ENCODE results near the gene ACAP3. TPM values are rescaled to one million over a fixed set of nuclear protein-coding genes. Genes with fewer than 3 reads are reported as not detected.

ACAP3 gene
- total and polyA plus RNA-seq, 2 of the 4 experiments (the other 2 are of a cell fraction), result 13.3 to 58.2 TPM

GRCh38 chr1:1345860-1346500, 38.2 kb upstream of the ACAP3 start (continued):
- no peak for TF ChIP-seq RFX5 (IDR thresholded peaks at IDR 0.05; ENCODE audit: low read depth, low read length)

GRCh38 chr1:1345384-1345783, 37.7 kb upstream of the ACAP3 start:
- H3K9ac ChIP-seq (ENCODE audit: low read depth, low read length), result no peak overlapping the region
- no TSS peak for BruUV-seq (replicated peaks)
- H3K23ac ChIP-seq (ENCODE audit: low read depth, low read length), result no peak overlapping the region
- intact Hi-C loops (cut with micrococcal nuclease), result no loop called here
- H3K56ac ChIP-seq (ENCODE audit: extremely low read depth, insufficient read depth, low read length), result no peak overlapping the region
- H3K9me3 ChIP-seq (ENCODE audit: control insufficient read depth, insufficient read depth, low read length), result no peaks in the 10 kb centered on the region
- H3K79me1 ChIP-seq (ENCODE audit: low read depth in 1 of 2, low read length in 2 of 2), result peaks cover 12 to 66% of the 10 kb centered on the region in 2 experiments
- H2BK5ac ChIP-seq (ENCODE audit: low read depth, low read length, poor library complexity, severe bottlenecking), result peak overlapping the region; percentile 72
- H4K8ac ChIP-seq (ENCODE audit: low read depth in 2 of 2, low read length in 2 of 2), result peak overlapping the region in 1 of 2 experiments; percentile 40; a peak in 1 of 4 replicates
- CTCF ChIA-PET, result no interaction called here
- H4K91ac ChIP-seq (ENCODE audit: insufficient read depth, low read depth, low read length), result 0 out of 2 replicates have a peak overlapping the region, but pooled peaks have one; percentile 26
- no peak overlapping the region for H2AFZ ChIP-seq (replicated peaks; ENCODE audit: low read length, poor library complexity)
- peaks cover 67% of the 10 kb centered on the region for H4K20me1 ChIP-seq (ENCODE audit: insufficient read depth, low read length)
- no peak overlapping the region for H3K18ac ChIP-seq (ENCODE audit: low read depth, low read length)
- H2BK120ac ChIP-seq (ENCODE audit: low read depth, low read length), result peak overlapping the region; percentile 40; the same call in 1 of the 2 replicates
- no peak overlapping the region for H3K4me3 ChIP-seq (ENCODE audit: insufficient read depth, low read depth, low read length)
- in situ Hi-C loops (cut with MboI; ENCODE audit: low sequenced_read_pairs), result no loop called here
- no peak overlapping the region for H4K5ac ChIP-seq (ENCODE audit: low read depth, low read length)
- H3K14ac ChIP-seq (replicated peaks; ENCODE audit: low read depth, low read length), result no peak overlapping the region
- H3K4ac ChIP-seq (ENCODE audit: low read depth, low read length), result peak overlapping the region; percentile 61; the same call in 1 of the 2 replicates
- POLR2A ChIA-PET (ENCODE audit: unreplicated experiment), result interaction anchor here (0.9 kb wide), 1 partner anchor 30 kb away, joined by 3 read pairs; the partner anchor contains the start of gene AURKAIP1
- DNase-seq, result no peak
- peaks cover 13% of the 10 kb centered on the region for H3K9me1 ChIP-seq (ENCODE audit: insufficient read depth, low read length)
- peaks cover 13% of the 10 kb centered on the region for H3K36me3 ChIP-seq (ENCODE audit: control insufficient read depth, insufficient read depth, low read length)
- H2AK9ac ChIP-seq (replicated peaks; ENCODE audit: low read depth, low read length, poor library complexity), result peak overlapping the region; percentile 87
- H3K4me1 ChIP-seq (ENCODE audit: control insufficient read depth, insufficient read depth, low read length), result peaks cover 30% of the 10 kb centered on the region
- no peaks in the 10 kb centered on the region for H3K27me3 ChIP-seq (ENCODE audit: control insufficient read depth, insufficient read depth, low read length)
- H3K4me2 ChIP-seq (ENCODE audit: low read depth, low read length), result no peak overlapping the region
- ATAC-seq (ENCODE audit: low read depth), result no peak
- WGBS, 2 experiments (ENCODE audit: extremely low coverage in 2 of 2, insufficient read length in 1 of 2), result 85% methylated on average over 8 of the region's 16 CpGs; no CpG with 5 or more reads in 1 of the 2 experiments
- H2BK15ac ChIP-seq (ENCODE audit: low read depth, low read length), result no peak overlapping the region
- peak overlapping the region; percentile 73; the same call in 1 of the 2 replicates for H2AK5ac ChIP-seq (ENCODE audit: low read depth, low read length)
- no peak overlapping the region for H2BK20ac ChIP-seq (ENCODE audit: low read depth, low read length)
- H3K27ac ChIP-seq (ENCODE audit: insufficient read depth, low read length), result no peak overlapping the region; the same call in 1 of the 2 replicates
- dilution Hi-C loops (cut with HindIII; ENCODE audit: low sequenced_read_pairs, unreplicated experiment), result no loop called here
- TF ChIP-seq CTCF (conservative IDR thresholded peaks at IDR 0.05; ENCODE audit: low read depth, low read length) (no peak), ELK1 (IDR thresholded peaks at IDR 0.05; ENCODE audit: borderline replicate concordance, low read depth, low read length) (no peak), CHD1 (IDR thresholded peaks at IDR 0.05; ENCODE audit: low read depth, low read length) (no peak), MAFK (IDR thresholded peaks at IDR 0.05; ENCODE audit: low read depth, low read length) (no peak), USF2 (IDR thresholded peaks at IDR 0.05; ENCODE audit: low read depth, low read length) (no peak), MXI1 (IDR thresholded peaks at IDR 0.05; ENCODE audit: borderline replicate concordance, low read depth, low read length) (no peak), POLR2A (IDR thresholded peaks at IDR 0.05; ENCODE audit: low read depth, low read length) (no peak), RAD21 (IDR thresholded peaks at IDR 0.05; ENCODE audit: low read length) (no peak), MAZ (IDR thresholded peaks at IDR 0.05; ENCODE audit: borderline replicate concordance, low read depth, low read length) (no peak), RFX5 (IDR thresholded peaks at IDR 0.05; ENCODE audit: low read depth, low read length) (no peak), SMC3 (IDR thresholded peaks at IDR 0.05; ENCODE audit: low read depth, low read length) (no peak), CEBPB (IDR thresholded peaks at IDR 0.05; ENCODE audit: low read depth, low read length) (no peak), NFE2L2 (IDR thresholded peaks at IDR 0.05; ENCODE audit: low read depth, low read length) (no peak)
